ENCODE results near the gene RAPH1.

DNA sequence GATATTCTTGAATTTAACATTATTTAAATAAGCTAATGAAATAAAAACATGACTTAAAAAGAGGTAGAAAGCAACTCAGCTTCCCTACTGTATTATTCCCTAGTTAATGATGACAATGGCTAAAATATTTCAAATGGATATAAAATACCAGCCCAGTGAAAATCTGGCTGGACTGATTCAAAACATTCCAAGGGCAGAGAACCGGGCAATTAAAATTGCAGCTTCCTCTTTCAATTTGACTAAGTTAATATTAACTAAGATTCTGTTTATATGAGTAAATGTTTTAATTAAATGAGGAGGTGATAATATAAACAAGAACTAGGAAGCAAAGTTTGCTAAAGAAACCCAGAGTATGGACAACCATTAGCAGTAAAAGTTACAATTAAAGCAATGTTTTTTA lies 65.6 kb downstream of the RAPH1 start:
- TF ChIP-seq GATA2 (IDR thresholded peaks at IDR 0.05; ENCODE audit: low read depth, low read length) (no peak), GATA3 (IDR thresholded peaks at IDR 0.05; ENCODE audit: low read depth, low read length) (no peak)
